IMR-90 (cell line): ENCODE data around the gene ZNF136.

Source experiments
- CEBPB ChIP-seq: IDR thresholded peaks from 2 replicates; pipeline ENCODE4 v1.6.1; 2012; ENCODE audit warnings: low read depth, low read length, improper control_type of control experiment
- CTCF ChIP-seq: conservative IDR thresholded peaks from 2 replicates; pipeline ENCODE4 v1.5.1; 2012; ENCODE audit warnings: mild to moderate bottlenecking, low read depth, low read length, improper control_type of control experiment
- ELK1 ChIP-seq: fragments of 150-350 bp; IDR thresholded peaks from 2 replicates; pipeline ENCODE4 v1.6.1; 2016; ENCODE audit warnings: low read depth, mild to moderate bottlenecking, low read length, moderate library complexity, borderline replicate concordance
- FOS ChIP-seq: fragments of 150-350 bp; IDR thresholded peaks from 2 replicates; pipeline ENCODE4 v1.6.1; 2016; ENCODE audit warnings: low read depth, low read length
- MAFK ChIP-seq: IDR thresholded peaks from 2 replicates; pipeline ENCODE4 v1.6.1; 2012; ENCODE audit warnings: low read depth, low read length, improper control_type of control experiment
- MAZ ChIP-seq: IDR thresholded peaks from 2 replicates; pipeline ENCODE4 v1.6.1; 2012; ENCODE audit warnings: low read depth, mild to moderate bottlenecking, low read length, improper control_type of control experiment, moderate library complexity, borderline replicate concordance
- MXI1 ChIP-seq: IDR thresholded peaks from 2 replicates; pipeline ENCODE4 v1.6.1; 2012; ENCODE audit warnings: low read depth, mild to moderate bottlenecking, low read length, moderate library complexity, borderline replicate concordance
- POLR2A ChIP-seq: IDR thresholded peaks from 2 replicates; pipeline ENCODE4 v1.6.1; 2012; ENCODE audit warnings: mild to moderate bottlenecking, low read depth, low read length
- RAD21 ChIP-seq: IDR thresholded peaks from 2 replicates; pipeline ENCODE4 v1.6.1; 2012; ENCODE audit warnings: low read length, improper control_type of control experiment
- RCOR1 ChIP-seq: IDR thresholded peaks from 2 replicates; pipeline ENCODE4 v1.6.1; 2012; ENCODE audit warnings: mild to moderate bottlenecking, low read length, improper control_type of control experiment; ENCODE audit not compliant: insufficient replicate concordance
- RFX5 ChIP-seq: IDR thresholded peaks from 2 replicates; pipeline ENCODE4 v1.8.0; 2012; ENCODE audit warnings: low read depth, mild to moderate bottlenecking, low read length, moderate library complexity
- SMC3 ChIP-seq: fragments of 150-350 bp; IDR thresholded peaks from 2 replicates; pipeline ENCODE4 v1.6.1; 2016; ENCODE audit warnings: low read depth, mild to moderate bottlenecking, antibody characterized with exemption, low read length, moderate library complexity

- TF ChIP-seq CTCF = peak; percentile 97
- no peak for TF ChIP-seq POLR2A
- no peak for TF ChIP-seq RCOR1
- TF ChIP-seq RFX5 = no peak
- TF ChIP-seq RAD21 = peak; percentile 97
- peak; percentile 93 for TF ChIP-seq SMC3
- TF ChIP-seq FOS = no peak
- no peak for TF ChIP-seq MAZ
- TF ChIP-seq ELK1 = no peak
- TF ChIP-seq MAFK = no peak
- no peak for TF ChIP-seq MXI1
- no peak for TF ChIP-seq CEBPB
These were observed 22.1 kb upstream of the ZNF136 start for GRCh38 chr19:12140545-12141404.
